ENCODE data around the gene CYB561D1.

CYB561D1 gene

GRCh38 chr1:109527846-109528695 lies 34.2 kb downstream of the CYB561D1 start:
- H3K36me3 ChIP-seq (ENCODE audit: control insufficient read depth in 2 of 2, insufficient read depth in 1 of 2, low read length in 2 of 2) = no peaks in the 10 kb centered on the region
- no peak overlapping the region for H3K27ac ChIP-seq (ENCODE audit: extremely low read depth, low read depth, low read length)
- no peaks in the 10 kb centered on the region for H3K9me3 ChIP-seq (ENCODE audit: control insufficient read depth, insufficient read depth, low read depth, low read length)
- no peak overlapping the region for H3K4me3 ChIP-seq (ENCODE audit: low read depth, low read length)
- POLR2A ChIA-PET = interaction anchor here (1.4 kb wide), 1 partner anchor 12 kb away, joined by 3 read pairs; the partner anchor contains the start of gene GPR61
- CTCF ChIA-PET = interaction anchor here (0.6 to 20.8 kb wide), 2 partner anchors 25 to 29 kb away, joined by 4 to 1152 read pairs; partner anchors contain the start of genes AMIGO1 and CYB561D1
- TF ChIP-seq, protein P1, sequence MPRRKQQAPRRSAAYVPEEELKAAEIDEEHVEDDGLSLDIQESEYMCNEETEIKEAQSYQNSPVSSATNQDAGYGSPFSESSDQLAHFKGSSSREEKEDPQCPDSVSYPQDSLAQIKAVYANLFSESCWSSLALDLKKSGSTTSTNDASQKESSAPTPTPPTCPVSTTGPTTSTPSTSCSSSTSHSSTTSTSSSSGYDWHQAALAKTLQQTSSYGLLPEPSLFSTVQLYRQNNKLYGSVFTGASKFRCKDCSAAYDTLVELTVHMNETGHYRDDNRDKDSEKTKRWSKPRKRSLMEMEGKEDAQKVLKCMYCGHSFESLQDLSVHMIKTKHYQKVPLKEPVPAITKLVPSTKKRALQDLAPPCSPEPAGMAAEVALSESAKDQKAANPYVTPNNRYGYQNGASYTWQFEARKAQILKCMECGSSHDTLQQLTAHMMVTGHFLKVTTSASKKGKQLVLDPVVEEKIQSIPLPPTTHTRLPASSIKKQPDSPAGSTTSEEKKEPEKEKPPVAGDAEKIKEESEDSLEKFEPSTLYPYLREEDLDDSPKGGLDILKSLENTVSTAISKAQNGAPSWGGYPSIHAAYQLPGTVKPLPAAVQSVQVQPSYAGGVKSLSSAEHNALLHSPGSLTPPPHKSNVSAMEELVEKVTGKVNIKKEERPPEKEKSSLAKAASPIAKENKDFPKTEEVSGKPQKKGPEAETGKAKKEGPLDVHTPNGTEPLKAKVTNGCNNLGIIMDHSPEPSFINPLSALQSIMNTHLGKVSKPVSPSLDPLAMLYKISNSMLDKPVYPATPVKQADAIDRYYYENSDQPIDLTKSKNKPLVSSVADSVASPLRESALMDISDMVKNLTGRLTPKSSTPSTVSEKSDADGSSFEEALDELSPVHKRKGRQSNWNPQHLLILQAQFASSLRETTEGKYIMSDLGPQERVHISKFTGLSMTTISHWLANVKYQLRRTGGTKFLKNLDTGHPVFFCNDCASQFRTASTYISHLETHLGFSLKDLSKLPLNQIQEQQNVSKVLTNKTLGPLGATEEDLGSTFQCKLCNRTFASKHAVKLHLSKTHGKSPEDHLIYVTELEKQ (tag by site-specific recombination; IDR thresholded peaks at IDR 0.05; ENCODE audit: borderline replicate concordance) = no peak
- no peak for TF ChIP-seq ZFP37 (tag by site-specific recombination; IDR thresholded peaks at IDR 0.05)
- no peak for TF ChIP-seq ZNF658 (tag by site-specific recombination; IDR thresholded peaks at IDR 0.05)
- no peak for TF ChIP-seq MYNN (tag by site-specific recombination; IDR thresholded peaks at IDR 0.05; ENCODE audit: borderline replicate concordance)
- TF ChIP-seq ZNF112 (tag by site-specific recombination; IDR thresholded peaks at IDR 0.05) = no peak
- no peak for TF ChIP-seq ZBTB1 (tag by site-specific recombination; IDR thresholded peaks at IDR 0.05)
- H3K4me1 ChIP-seq (ENCODE audit: control insufficient read depth, insufficient read depth, low read length) = no peaks in the 10 kb centered on the region

DNA sequence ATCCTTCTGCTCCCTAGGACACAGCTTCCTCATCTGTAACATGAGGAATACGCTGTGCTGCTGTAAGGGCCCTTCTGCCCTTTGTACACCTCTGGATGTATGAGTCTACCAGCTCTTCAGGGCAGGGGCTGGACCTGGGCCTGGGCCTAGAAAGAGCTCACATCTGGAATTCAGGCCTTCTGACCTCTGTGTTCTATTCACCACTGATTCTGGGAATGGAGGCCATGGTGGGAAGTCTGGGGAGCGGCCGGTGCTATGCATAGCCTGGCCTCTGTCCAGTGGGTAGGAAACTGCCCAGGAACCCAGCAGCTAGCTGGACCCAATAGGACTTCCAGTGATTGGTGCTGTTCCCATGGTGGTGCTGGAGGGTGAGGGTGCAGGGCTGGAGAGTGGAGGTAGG lies 34.8 kb downstream of the CYB561D1 start:
- ChIA-PET CTCF (interaction anchor here (0.7 to 20.8 kb wide), 2 partner anchors 11 to 26 kb away, joined by 7 to 1152 read pairs; partner anchors contain the start of genes AMIGO1, CYB561D1 and GPR61), POLR2A (interaction anchor here (1.4 kb wide), 1 partner anchor 11 kb away, joined by 3 read pairs; the partner anchor contains the start of gene GPR61)
- H3K4me1 ChIP-seq (ENCODE audit: control insufficient read depth, insufficient read depth, low read length) = no peaks in the 10 kb centered on the region
- TF ChIP-seq ZNF473 (tag by site-specific recombination; IDR thresholded peaks at IDR 0.05) = no peak
- TF ChIP-seq ZNF202 (tag by site-specific recombination; IDR thresholded peaks at IDR 0.05; ENCODE audit: borderline replicate concordance) = no peak
- no peak for TF ChIP-seq ZNF610 (tag by site-specific recombination; IDR thresholded peaks at IDR 0.05; ENCODE audit: borderline replicate concordance)
- no peak for TF ChIP-seq INSM2 (tag by site-specific recombination; IDR thresholded peaks at IDR 0.05)
- no peak for TF ChIP-seq ZNF19 (tag by site-specific recombination; IDR thresholded peaks at IDR 0.05; ENCODE audit: low read depth)
- no peak for TF ChIP-seq SP7 (tag by site-specific recombination; IDR thresholded peaks at IDR 0.05)
- no peak for TF ChIP-seq WT1 (tag by site-specific recombination; IDR thresholded peaks at IDR 0.05)
- no peak for TF ChIP-seq ZNF26 (tag by site-specific recombination; IDR thresholded peaks at IDR 0.05)
- TF ChIP-seq ZNF658 (tag by site-specific recombination; IDR thresholded peaks at IDR 0.05) = no peak
- TF ChIP-seq ZFP69B (tag by site-specific recombination; IDR thresholded peaks at IDR 0.05) = no peak
- no peak for TF ChIP-seq MYNN (tag by site-specific recombination; IDR thresholded peaks at IDR 0.05; ENCODE audit: borderline replicate concordance)
- TF ChIP-seq ZNF843 (tag by site-specific recombination; IDR thresholded peaks at IDR 0.05) = no peak
- no peak for TF ChIP-seq TRIM28 (IDR thresholded peaks at IDR 0.05; ENCODE audit: borderline replicate concordance, low read length)
- TF ChIP-seq ZNF341 (tag by site-specific recombination; IDR thresholded peaks at IDR 0.05; ENCODE audit: low read depth) = no peak
- TF ChIP-seq, protein P2, sequence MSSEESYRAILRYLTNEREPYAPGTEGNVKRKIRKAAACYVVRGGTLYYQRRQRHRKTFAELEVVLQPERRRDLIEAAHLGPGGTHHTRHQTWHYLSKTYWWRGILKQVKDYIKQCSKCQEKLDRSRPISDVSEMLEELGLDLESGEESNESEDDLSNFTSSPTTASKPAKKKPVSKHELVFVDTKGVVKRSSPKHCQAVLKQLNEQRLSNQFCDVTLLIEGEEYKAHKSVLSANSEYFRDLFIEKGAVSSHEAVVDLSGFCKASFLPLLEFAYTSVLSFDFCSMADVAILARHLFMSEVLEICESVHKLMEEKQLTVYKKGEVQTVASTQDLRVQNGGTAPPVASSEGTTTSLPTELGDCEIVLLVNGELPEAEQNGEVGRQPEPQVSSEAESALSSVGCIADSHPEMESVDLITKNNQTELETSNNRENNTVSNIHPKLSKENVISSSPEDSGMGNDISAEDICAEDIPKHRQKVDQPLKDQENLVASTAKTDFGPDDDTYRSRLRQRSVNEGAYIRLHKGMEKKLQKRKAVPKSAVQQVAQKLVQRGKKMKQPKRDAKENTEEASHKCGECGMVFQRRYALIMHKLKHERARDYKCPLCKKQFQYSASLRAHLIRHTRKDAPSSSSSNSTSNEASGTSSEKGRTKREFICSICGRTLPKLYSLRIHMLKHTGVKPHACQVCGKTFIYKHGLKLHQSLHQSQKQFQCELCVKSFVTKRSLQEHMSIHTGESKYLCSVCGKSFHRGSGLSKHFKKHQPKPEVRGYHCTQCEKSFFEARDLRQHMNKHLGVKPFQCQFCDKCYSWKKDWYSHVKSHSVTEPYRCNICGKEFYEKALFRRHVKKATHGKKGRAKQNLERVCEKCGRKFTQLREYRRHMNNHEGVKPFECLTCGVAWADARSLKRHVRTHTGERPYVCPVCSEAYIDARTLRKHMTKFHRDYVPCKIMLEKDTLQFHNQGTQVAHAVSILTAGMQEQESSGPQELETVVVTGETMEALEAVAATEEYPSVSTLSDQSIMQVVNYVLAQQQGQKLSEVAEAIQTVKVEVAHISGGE (tag by site-specific recombination; conservative IDR thresholded peaks at IDR 0.05; ENCODE audit: low read depth) = no peak
- no peak for TF ChIP-seq BCL11B (tag by site-specific recombination; IDR thresholded peaks at IDR 0.05; ENCODE audit: low read depth)
- TF ChIP-seq SP2 (tag by site-specific recombination; IDR thresholded peaks at IDR 0.05) = no peak
- no peak for TF ChIP-seq SP3 (tag by site-specific recombination; IDR thresholded peaks at IDR 0.05)
- no peak for TF ChIP-seq ZNF571 (tag by site-specific recombination; IDR thresholded peaks at IDR 0.05)

More for the DNA sequence above, 34.8 kb downstream of the CYB561D1 start:
- H3K27ac ChIP-seq (ENCODE audit: extremely low read depth, low read depth, low read length) = no peak overlapping the region
- H3K36me3 ChIP-seq (ENCODE audit: control insufficient read depth in 2 of 2, insufficient read depth in 1 of 2, low read length in 2 of 2) = no peaks in the 10 kb centered on the region
- no peak overlapping the region for H3K4me3 ChIP-seq (ENCODE audit: low read depth, low read length)
- no peaks in the 10 kb centered on the region for H3K9me3 ChIP-seq (ENCODE audit: control insufficient read depth, insufficient read depth, low read depth, low read length)

All from HEK293 (cell line).